Epithelial cell of proximal tubule (primary cell): ENCODE results near the gene EPHB6. TPM values are rescaled to one million over a fixed set of nuclear protein-coding genes. Genes with fewer than 3 reads are reported as not detected.

Experiments used
- DNase-seq: peaks from one replicate; pipeline ENCODE4 v3.0.0-alpha.2; 2011; ENCODE audit warnings: low read depth
- H3K4me3 ChIP-seq: 2 replicates; pipeline ENCODE4 v1.5.1; 2011; ENCODE audit warnings: low read depth, mild to moderate bottlenecking, low read length
- CTCF ChIP-seq: conservative IDR thresholded peaks from 2 replicates; pipeline ENCODE4 v1.5.1; 2012; ENCODE audit warnings: low read depth, mild to moderate bottlenecking, low read length
- total RNA-seq: library from RNA; depleted of rRNA; stranded (reverse); fragments of >200 nt; gene quantifications from 2 replicates; pipeline ENCODE4 v1.2.3, GENCODE V29; 2015

The EPHB6 gene
- total RNA-seq, 1 donor from 2014 or later = 0.75 TPM

- no peak for TF ChIP-seq CTCF
- no peak for DNase-seq
- no peak overlapping the region for H3K4me3 ChIP-seq
These were observed 21.5 kb downstream of the EPHB6 start for GRCh38 chr7:142876236-142876960.

DNA sequence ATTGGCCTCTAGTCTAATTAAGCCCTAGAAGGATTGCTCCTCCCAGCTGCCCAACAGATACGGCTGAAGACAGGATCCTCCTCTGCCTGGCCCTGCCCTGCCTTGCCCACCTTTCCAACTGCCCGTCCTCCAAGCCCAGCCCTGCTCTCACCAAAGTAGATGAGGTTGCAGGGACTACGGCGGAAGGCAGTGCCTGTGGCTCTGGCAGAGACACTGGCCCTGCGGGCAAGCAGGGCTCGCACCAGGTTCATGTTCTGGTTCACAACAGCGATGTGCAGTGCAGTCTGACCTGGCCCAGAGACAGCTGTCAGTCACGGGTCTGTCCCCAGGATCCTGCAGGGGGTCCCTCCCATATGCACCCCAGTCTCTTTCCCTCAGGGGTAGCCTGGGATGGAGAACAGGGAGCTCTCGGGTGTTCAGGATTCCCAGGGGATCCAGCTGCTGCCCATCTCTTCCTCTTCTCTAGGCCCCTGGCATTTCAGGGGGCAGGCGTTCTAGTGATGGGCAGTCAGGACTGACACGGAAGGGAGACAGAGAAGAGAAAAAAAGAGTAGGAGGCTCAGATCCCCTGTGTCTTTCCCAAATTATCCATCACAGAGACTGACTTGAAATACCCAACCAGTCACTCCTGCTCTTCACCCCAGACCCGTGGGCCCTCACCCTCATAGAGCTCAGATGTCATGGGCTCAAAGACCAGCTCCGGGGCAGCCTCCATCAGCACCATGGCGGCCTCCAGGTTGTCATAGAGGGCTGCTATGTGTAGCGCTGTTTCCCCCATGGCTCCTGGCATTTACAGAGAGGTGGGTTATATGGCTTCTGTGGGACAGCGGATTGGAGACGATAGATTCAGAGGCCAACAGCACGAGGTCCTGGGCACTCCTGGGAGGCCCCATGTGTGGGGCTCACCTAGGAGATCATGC is 22.4 kb downstream of the EPHB6 start:
- no peak for TF ChIP-seq CTCF
- no peak overlapping the region for H3K4me3 ChIP-seq
- DNase-seq = no peak

DNA sequence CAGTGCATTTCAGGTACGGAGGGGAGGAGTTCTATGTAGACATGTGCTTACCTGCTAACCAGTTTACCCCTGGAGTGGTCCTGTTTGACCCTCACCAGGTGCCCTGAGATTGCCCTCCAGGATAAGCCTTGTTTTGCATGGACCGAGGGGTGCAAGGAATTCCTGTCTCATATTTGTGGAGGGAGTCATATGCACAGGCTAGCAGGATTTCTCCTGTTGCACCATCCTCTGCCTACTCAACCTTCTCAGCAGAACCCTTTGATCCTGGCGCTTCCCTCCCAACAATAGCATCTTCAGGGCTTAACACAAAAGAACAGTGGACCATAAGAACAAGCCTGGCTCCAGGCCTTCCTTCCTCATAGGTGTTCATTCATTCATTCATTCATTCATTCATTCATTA is 23.4 kb downstream of the EPHB6 start:
- no peak for DNase-seq
- H3K4me3 ChIP-seq = no peak overlapping the region
- TF ChIP-seq CTCF = no peak

GRCh38 chr7:142879060-142879459 is 24.2 kb downstream of the EPHB6 start:
- no peak overlapping the region for H3K4me3 ChIP-seq
- no peak for TF ChIP-seq CTCF
- DNase-seq = no peak

- no peak for DNase-seq
- peak; percentile 87 for TF ChIP-seq CTCF
- no peak overlapping the region for H3K4me3 ChIP-seq
These were observed 26.1 kb downstream of the EPHB6 start for GRCh38 chr7:142880876-142881505.

DNA sequence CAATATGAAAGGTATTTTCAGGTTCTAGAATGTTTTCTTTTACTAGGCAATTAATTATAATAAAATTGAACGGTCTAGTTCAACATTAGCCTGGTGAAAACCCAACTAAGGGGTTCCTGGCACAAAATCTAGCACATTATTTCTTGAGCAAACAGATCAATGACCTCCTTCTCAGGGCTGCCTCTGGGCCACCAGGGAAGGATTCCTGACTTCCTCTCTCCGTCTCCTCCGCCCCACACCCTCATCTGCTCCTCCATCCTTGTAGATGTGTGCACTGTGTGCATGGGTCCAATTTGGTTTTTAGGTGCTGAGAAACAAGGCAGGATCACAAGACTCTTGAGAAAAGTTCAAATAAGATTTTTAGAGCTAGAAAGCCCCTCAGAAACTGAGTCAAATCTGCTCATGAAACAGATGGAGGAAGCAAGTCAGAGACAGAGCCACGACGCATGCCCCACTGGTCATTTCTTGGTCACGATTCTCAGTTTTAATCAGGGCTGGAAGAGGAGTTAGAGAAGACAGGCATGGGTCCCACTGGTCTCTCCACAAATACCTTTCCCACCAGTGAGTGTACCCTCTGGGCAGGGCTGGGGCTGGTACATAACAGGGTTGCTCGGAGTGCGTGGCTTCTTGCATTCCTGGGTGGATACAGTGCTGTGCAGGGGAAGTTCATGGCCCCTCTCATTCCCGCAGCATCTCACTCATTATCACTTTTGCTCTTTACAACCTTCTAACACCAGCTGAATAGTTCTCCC is 26.9 kb downstream of the EPHB6 start:
- H3K4me3 ChIP-seq = no peak overlapping the region

More for the DNA sequence above, 26.9 kb downstream of the EPHB6 start:
- no peak for TF ChIP-seq CTCF
- DNase-seq = no peak
